Liver (tissue), 3 donors: ENCODE results near the gene SUGP2.

Source experiments
- GABPA ChIP-seq, 2 donors: IDR thresholded peaks in 1 of 2; conservative IDR thresholded peaks in 1 of 2; 2 replicates each; pipeline ENCODE4 v1.6.1; 2016; ENCODE audit warnings: antibody characterized with exemption in 2 of 2, mild to moderate bottlenecking in 1 of 2, moderate library complexity in 1 of 2
- SP1 ChIP-seq: IDR thresholded peaks from 2 replicates; pipeline ENCODE4 v1.6.1; 2018; ENCODE audit warnings: antibody characterized with exemption, mild to moderate bottlenecking
- TAF1 ChIP-seq: conservative IDR thresholded peaks from 2 replicates; pipeline ENCODE4 v1.6.1; 2016; ENCODE audit warnings: antibody characterized with exemption, mild to moderate bottlenecking
- TF ChIP-seq, protein P1 (sequence below): fragments of 150-350 bp; IDR thresholded peaks from 2 replicates; pipeline ENCODE4 v1.5.1; 2017; ENCODE audit warnings: improper control_type of control experiment, low read depth, low read length; ENCODE audit not compliant: missing input control
- donor health status: healthy.
- donor health status: healthy.

DNA sequence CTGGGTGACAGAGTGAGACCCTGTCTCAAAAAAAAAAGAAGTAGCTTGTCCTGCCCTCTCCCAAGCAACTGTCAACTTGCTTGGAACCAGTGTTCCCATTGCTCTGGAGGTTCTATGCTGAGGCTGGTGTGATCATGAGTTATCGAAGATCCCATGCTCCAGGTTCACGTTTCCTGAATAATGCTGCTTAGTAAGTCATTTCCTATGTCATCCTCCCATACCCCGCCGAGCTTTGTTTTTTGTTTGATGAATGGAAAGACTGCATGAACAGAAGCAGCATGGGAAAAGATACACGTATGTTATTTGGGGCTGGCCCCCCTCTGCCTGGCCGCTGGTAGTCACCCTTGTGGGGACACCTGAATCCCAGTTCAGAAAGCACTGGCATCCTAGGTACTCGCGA, 41.8 kb upstream of the SUGP2 start:
- TF ChIP-seq GABPA (IDR thresholded peaks at IDR 0.05 in 1 of 2, conservative IDR thresholded peaks at IDR 0.05 in 1 of 2) (no peak), TAF1 (no peak), SP1 (no peak)
- TF ChIP-seq, protein P1, sequence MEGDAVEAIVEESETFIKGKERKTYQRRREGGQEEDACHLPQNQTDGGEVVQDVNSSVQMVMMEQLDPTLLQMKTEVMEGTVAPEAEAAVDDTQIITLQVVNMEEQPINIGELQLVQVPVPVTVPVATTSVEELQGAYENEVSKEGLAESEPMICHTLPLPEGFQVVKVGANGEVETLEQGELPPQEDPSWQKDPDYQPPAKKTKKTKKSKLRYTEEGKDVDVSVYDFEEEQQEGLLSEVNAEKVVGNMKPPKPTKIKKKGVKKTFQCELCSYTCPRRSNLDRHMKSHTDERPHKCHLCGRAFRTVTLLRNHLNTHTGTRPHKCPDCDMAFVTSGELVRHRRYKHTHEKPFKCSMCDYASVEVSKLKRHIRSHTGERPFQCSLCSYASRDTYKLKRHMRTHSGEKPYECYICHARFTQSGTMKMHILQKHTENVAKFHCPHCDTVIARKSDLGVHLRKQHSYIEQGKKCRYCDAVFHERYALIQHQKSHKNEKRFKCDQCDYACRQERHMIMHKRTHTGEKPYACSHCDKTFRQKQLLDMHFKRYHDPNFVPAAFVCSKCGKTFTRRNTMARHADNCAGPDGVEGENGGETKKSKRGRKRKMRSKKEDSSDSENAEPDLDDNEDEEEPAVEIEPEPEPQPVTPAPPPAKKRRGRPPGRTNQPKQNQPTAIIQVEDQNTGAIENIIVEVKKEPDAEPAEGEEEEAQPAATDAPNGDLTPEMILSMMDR, result no peak
